Fibroblast of the conjunctiva (primary cell): Measurements from ENCODE around the gene EDDM3A.

Experiments
- DNase-seq: peaks from one replicate; pipeline ENCODE4 v3.0.0-alpha.2; 2010; ENCODE audit warnings: low read depth

The EDDM3A gene

GRCh38 chr14:20789230-20789813, 43.6 kb downstream of the EDDM3A start:
- no peak for DNase-seq

- no peak for DNase-seq
These were observed 44.9 kb downstream of the EDDM3A start for GRCh38 chr14:20790464-20791116.

DNA sequence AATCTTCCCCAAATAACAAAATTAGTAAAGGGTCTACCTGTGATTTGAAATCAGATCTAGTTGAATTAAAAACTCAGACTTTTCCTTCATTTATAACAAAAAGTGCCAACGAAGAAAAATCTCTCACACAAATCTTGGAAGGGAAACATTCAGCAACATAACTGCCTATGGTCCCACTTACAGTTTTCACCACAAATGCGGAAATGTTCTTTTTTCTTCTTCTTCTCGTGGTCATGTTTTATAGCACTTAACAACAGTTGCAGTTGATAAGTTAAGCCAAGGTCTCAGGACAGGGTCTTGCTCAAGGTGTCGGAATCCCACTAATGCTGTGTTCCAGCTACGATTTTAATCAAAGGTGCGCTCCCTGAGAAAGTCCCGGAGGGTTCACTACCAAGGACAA, 45.5 kb downstream of the EDDM3A start:
- no peak for DNase-seq

DNA sequence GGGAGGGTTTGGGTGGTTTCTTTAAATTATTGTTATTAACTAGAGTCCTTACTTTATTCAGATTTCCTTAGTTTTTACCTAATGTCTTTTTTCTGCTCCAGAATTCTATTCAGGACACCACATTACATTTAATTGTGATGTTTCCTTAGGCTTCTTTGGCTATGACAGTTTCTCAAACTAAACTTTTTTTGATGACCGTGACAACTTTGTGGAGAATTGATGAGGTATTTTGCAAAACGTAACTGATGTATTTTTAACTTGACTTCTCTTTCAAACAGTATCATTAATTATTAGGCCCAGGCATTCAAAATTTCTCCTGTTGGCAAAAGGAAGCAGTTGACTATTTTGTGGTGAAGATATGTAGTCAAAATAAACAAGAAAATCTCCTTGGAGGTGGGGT, 45.9 kb downstream of the EDDM3A start:
- no peak for DNase-seq

DNA sequence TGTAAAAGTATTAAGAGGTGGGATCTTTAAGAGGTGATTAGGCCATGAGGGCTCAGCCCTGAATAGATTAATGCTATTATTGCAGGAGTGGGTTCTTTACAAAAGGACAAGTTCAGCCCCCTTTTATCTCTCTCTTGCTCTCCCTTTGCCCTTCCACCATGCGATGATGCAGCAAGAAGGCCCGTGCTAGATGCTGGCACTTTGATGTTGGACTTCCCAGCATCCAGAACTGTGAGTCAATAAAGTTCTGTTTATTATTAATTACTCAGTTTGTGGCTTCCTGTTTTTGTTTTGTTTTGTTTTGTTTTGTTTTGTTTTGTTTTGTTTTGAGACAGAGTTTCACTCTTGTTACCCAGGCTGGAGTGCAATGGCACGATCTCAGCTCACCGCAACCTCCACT, 46.9 kb downstream of the EDDM3A start:
- no peak for DNase-seq

GRCh38 chr14:20794644-20795369, 49.1 kb downstream of the EDDM3A start:
- DNase-seq = no peak

- DNase-seq = no peak
These were observed 51.5 kb downstream of the EDDM3A start for GRCh38 chr14:20797164-20797563.
